Panc1 (cell line): Measurements from ENCODE around the gene MLANA. TPM values are rescaled to one million over a fixed set of nuclear protein-coding genes. Genes with fewer than 3 reads are reported as not detected.

Experiments used
- ATAC-seq: fragments of 200-7000 bp; cut with Tn5 transposase; 2 replicates; pipeline ENCODE4 v1.9.1; 2020; ENCODE audit warnings: mild to moderate bottlenecking, moderate library complexity
- BruUV-seq: library from RNA; stranded (reverse); fragments of 400-500 nt; replicated peaks from 2 replicates; lab custom pipeline; 2021; lab: Mats Ljungman, UMichigan
- CTCF ChIA-PET: fragments of 300-600 bp; sonication (Branson Sonifier 250); formaldehyde crosslinking; loops from one replicate; lab custom pipeline; 2022; ENCODE audit warnings: antibody characterized with exemption; lab: Charles Lee
- POLR2A ChIA-PET: fragments of 300-600 bp; sonication (Branson Sonifier 250); formaldehyde crosslinking; loops from one replicate; lab custom pipeline; 2022; ENCODE audit warnings: antibody characterized with exemption; lab: Charles Lee
- DNase-seq: peaks from one replicate; pipeline ENCODE4 v3.0.0-alpha.2; 2010; ENCODE audit warnings: low read depth, low spot score
- H3K27ac ChIP-seq: 2 replicates; pipeline ENCODE4 v1.5.1; 2011; ENCODE audit warnings: mild to moderate bottlenecking, low read length, inconsistent platforms
- H3K27me3 ChIP-seq: fragments of 200-500 bp; sonication (Bioruptor generic); 2 replicates; pipeline ENCODE4 v1.6.0; 2014; ENCODE audit warnings: low read length, inconsistent platforms; ENCODE audit not compliant: control insufficient read depth, insufficient read depth
- H3K36me3 ChIP-seq: fragments of 200-500 bp; sonication (Bioruptor generic); 2 replicates; pipeline ENCODE4 v1.5.1; 2014; ENCODE audit warnings: inconsistent platforms, mild to moderate bottlenecking, low read length, moderate library complexity; ENCODE audit not compliant: control insufficient read depth, insufficient read depth
- H3K4me1 ChIP-seq: 2 replicates; pipeline ENCODE4 v1.5.1; 2011; ENCODE audit warnings: inconsistent platforms, mild to moderate bottlenecking, low read length, moderate library complexity; ENCODE audit not compliant: control insufficient read depth, insufficient read depth
- H3K4me3 ChIP-seq, 2 experiments: 2 replicates each; pipeline ENCODE4 v1.5.1; 2011 to 2012; ENCODE audit warnings: low read depth in 2 of 2, low read length in 2 of 2, mild to moderate bottlenecking in 2 of 2, inconsistent platforms in 1 of 2, moderate library complexity in 1 of 2
- H3K9me3 ChIP-seq: fragments of 200-500 bp; sonication (Bioruptor generic); 2 replicates; pipeline ENCODE4 v1.5.1; 2014; ENCODE audit warnings: low read depth, mild to moderate bottlenecking, inconsistent platforms, low read length, moderate library complexity; ENCODE audit not compliant: control insufficient read depth, insufficient read depth
- CTCF ChIP-seq: fragments of 450-650 bp; IDR thresholded peaks from 2 replicates; pipeline ENCODE4 v1.5.1; 2017; ENCODE audit warnings: mild to moderate bottlenecking
- POLR2AphosphoS5 ChIP-seq: IDR thresholded peaks from 2 replicates; pipeline ENCODE4 v1.6.1; 2012; ENCODE audit warnings: mild to moderate bottlenecking, low read depth, low read length, moderate library complexity
- SIN3A ChIP-seq: IDR thresholded peaks from 2 replicates; pipeline ENCODE4 v1.6.1; 2012; ENCODE audit warnings: low read depth, mild to moderate bottlenecking, low read length, moderate library complexity, borderline replicate concordance; ENCODE audit not compliant: insufficient read depth
- TCF7L2 ChIP-seq: IDR thresholded peaks from 2 replicates; pipeline ENCODE4 v1.6.1; 2011; ENCODE audit warnings: mild to moderate bottlenecking, low read depth, low read length, inconsistent platforms
- in situ Hi-C: cut with HindIII; loops from 2 replicates; pipeline ENCODE4 v1.10.0; 2016; ENCODE audit warnings: low sequenced_read_pairs, low pct_unique_long_range_greater_than_20kb
- intact Hi-C: fragments of 100-400 bp; cut with micrococcal nuclease; formaldehyde crosslinking; loops from one replicate; pipeline ENCODE4 v1.10.0; 2022; ENCODE audit not compliant: unreplicated experiment
- total RNA-seq: library from RNA; stranded (reverse); gene quantifications from one replicate; pipeline ENCODE4 v1.2.1, GENCODE V29; 2021; ENCODE audit not compliant: unreplicated experiment
- TF ChIP-seq, protein P1 (sequence below), 2 experiments: IDR thresholded peaks; 2 replicates each; pipeline ENCODE4 v1.6.1; 2011 to 2012; ENCODE audit warnings: low read depth in 2 of 2, control low read depth in 1 of 2, low read length in 1 of 2, mild to moderate bottlenecking in 1 of 2, moderate library complexity in 1 of 2; ENCODE audit not compliant: insufficient read depth in 1 of 2

The MLANA gene
- total RNA-seq, 1 experiment from 2014 or later: not detected

DNA sequence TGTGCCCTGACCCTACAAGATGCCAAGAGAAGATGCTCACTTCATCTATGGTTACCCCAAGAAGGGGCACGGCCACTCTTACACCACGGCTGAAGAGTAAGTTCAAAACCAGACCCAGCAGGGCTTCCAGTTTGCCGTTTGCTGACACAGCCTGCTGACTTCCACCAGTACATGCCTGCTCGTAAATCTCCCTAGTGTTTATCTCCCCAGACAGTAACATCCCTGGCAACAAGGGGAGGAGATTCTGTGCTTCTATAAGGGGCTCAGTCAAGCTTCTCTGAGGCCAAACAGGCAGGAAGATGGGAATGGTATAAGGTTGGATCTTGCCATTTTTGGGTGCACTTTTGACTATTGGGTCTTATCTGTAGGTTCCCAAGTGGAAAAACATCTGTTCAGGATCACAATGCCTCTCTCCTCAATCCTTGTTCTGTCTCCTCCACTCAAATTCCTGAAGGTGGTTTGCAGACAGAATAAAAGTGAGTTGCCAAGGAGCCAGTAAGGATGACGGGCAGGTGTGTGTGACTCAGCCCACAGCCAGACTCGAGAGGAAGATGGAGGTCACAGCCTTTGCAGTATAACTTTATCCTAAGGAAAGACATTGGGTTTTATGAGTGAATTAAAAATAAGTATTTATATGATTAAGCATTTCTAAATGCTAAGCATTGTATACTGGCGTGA is 1.9 kb downstream of the MLANA start:
- TF ChIP-seq SIN3A (no peak), CTCF (no peak), TCF7L2 (no peak), POLR2AphosphoS5 (no peak)
- TF ChIP-seq, protein P1, sequence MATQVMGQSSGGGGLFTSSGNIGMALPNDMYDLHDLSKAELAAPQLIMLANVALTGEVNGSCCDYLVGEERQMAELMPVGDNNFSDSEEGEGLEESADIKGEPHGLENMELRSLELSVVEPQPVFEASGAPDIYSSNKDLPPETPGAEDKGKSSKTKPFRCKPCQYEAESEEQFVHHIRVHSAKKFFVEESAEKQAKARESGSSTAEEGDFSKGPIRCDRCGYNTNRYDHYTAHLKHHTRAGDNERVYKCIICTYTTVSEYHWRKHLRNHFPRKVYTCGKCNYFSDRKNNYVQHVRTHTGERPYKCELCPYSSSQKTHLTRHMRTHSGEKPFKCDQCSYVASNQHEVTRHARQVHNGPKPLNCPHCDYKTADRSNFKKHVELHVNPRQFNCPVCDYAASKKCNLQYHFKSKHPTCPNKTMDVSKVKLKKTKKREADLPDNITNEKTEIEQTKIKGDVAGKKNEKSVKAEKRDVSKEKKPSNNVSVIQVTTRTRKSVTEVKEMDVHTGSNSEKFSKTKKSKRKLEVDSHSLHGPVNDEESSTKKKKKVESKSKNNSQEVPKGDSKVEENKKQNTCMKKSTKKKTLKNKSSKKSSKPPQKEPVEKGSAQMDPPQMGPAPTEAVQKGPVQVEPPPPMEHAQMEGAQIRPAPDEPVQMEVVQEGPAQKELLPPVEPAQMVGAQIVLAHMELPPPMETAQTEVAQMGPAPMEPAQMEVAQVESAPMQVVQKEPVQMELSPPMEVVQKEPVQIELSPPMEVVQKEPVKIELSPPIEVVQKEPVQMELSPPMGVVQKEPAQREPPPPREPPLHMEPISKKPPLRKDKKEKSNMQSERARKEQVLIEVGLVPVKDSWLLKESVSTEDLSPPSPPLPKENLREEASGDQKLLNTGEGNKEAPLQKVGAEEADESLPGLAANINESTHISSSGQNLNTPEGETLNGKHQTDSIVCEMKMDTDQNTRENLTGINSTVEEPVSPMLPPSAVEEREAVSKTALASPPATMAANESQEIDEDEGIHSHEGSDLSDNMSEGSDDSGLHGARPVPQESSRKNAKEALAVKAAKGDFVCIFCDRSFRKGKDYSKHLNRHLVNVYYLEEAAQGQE (IDR thresholded peaks at IDR 0.05; ENCODE audit: insufficient read depth in 1 of 2, low read depth in 2 of 2, low read length in 1 of 2): no peak
- Histone ChIP-seq H3K9me3 (no peaks in the 10 kb centered on the region), H3K4me3 (no peak overlapping the region), H3K36me3 (no peaks in the 10 kb centered on the region), H3K27ac (no peak overlapping the region), H3K27me3 (no peaks in the 10 kb centered on the region), H3K4me1 (no peaks in the 10 kb centered on the region)
- ChIA-PET POLR2A (no interaction called here), CTCF (no interaction called here)
- BruUV-seq: no TSS peak
- ATAC-seq (no peak), DNase-seq (no peak)
- in situ Hi-C loops (no loop called here), intact Hi-C loops (no loop called here)

- CTCF ChIA-PET: no interaction called here
- in situ Hi-C loops (no loop called here), intact Hi-C loops (no loop called here)
- H3K36me3 ChIP-seq: no peaks in the 10 kb centered on the region
- H3K4me1 ChIP-seq: no peaks in the 10 kb centered on the region
- DNase-seq: no peak
- H3K27me3 ChIP-seq: no peaks in the 10 kb centered on the region
- TF ChIP-seq POLR2AphosphoS5: no peak
- TF ChIP-seq SIN3A: no peak
- TF ChIP-seq TCF7L2: no peak
- no peak for TF ChIP-seq CTCF
- TF ChIP-seq, protein P1 (IDR thresholded peaks at IDR 0.05; ENCODE audit: insufficient read depth in 1 of 2, low read depth in 2 of 2, low read length in 1 of 2): no peak
- no peaks in the 10 kb centered on the region for H3K9me3 ChIP-seq
- POLR2A ChIA-PET: no interaction called here
- no peak overlapping the region for H3K27ac ChIP-seq
- no peak overlapping the region for H3K4me3 ChIP-seq
- ATAC-seq: no peak
- BruUV-seq: no TSS peak
Measured at GRCh38 chr9:5893134-5893505, 2.4 kb downstream of the MLANA start.
